Measurements from ENCODE around the gene TIAM1. TPM values are rescaled to one million over a fixed set of nuclear protein-coding genes. Genes with fewer than 3 reads are reported as not detected.

Gene TIAM1
- total RNA-seq, 1 donor from 2014 or later, result 41.3 TPM

GRCh38 chr21:31338908-31339368 is 5.1 kb downstream of the TIAM1 start:
- TF ChIP-seq CTCF (IDR thresholded peaks at IDR 0.05), result no peak
- no peak for TF ChIP-seq POLR2AphosphoS5 (IDR thresholded peaks at IDR 0.05; ENCODE audit: insufficient read depth in 1 of 2, low read depth in 1 of 2)
- no peak for TF ChIP-seq POLR2A (IDR thresholded peaks at IDR 0.05)

GRCh38 chr21:31337996-31338907 is 5.8 kb downstream of the TIAM1 start:
- no peak overlapping the region for H3K4me3 ChIP-seq

More at GRCh38 chr21:31338908-31339368, 5.1 kb downstream of the TIAM1 start:
- Histone ChIP-seq H3K4me3 (no peak overlapping the region), H3K4me1 (peaks cover 15% of the 10 kb centered on the region), H3K27ac (no peak overlapping the region), H3K36me3 (no peaks in the 10 kb centered on the region), H3K27me3 (no peaks in the 10 kb centered on the region), H3K9me3 (no peaks in the 10 kb centered on the region)
- intact Hi-C loops (cut with DNase I), result no loop called here
- no peak for DNase-seq (ENCODE audit: extremely low spot score in 2 of 2)

GRCh38 chr21:31337086-31337485 is 7.0 kb downstream of the TIAM1 start:
- Histone ChIP-seq H3K9me3 (no peaks in the 10 kb centered on the region), H3K36me3 (no peaks in the 10 kb centered on the region), H3K27ac (no peak overlapping the region), H3K27me3 (no peaks in the 10 kb centered on the region), H3K4me3 (no peak overlapping the region), H3K4me1 (peaks cover 5% of the 10 kb centered on the region)
- intact Hi-C loops (cut with DNase I), result no loop called here
- no peak for DNase-seq (ENCODE audit: extremely low spot score in 2 of 2)
- TF ChIP-seq POLR2AphosphoS5 (IDR thresholded peaks at IDR 0.05; ENCODE audit: insufficient read depth in 1 of 2, low read depth in 1 of 2) (no peak), POLR2A (IDR thresholded peaks at IDR 0.05) (no peak), CTCF (IDR thresholded peaks at IDR 0.05) (no peak)

More at GRCh38 chr21:31337996-31338907, 5.8 kb downstream of the TIAM1 start:
- intact Hi-C loops (cut with DNase I), result no loop called here
- no peak for DNase-seq (ENCODE audit: extremely low spot score in 2 of 2)
- no peaks in the 10 kb centered on the region for H3K9me3 ChIP-seq
- H3K27ac ChIP-seq, result no peak overlapping the region
- H3K4me1 ChIP-seq, result peaks cover 8% of the 10 kb centered on the region
- no peak for TF ChIP-seq POLR2A (IDR thresholded peaks at IDR 0.05)
- TF ChIP-seq CTCF (IDR thresholded peaks at IDR 0.05), result no peak
- TF ChIP-seq POLR2AphosphoS5 (IDR thresholded peaks at IDR 0.05; ENCODE audit: insufficient read depth in 1 of 2, low read depth in 1 of 2), result no peak
- H3K36me3 ChIP-seq, result no peaks in the 10 kb centered on the region
- no peaks in the 10 kb centered on the region for H3K27me3 ChIP-seq

GRCh38 chr21:31336739-31337040 is 7.4 kb downstream of the TIAM1 start:
- TF ChIP-seq POLR2AphosphoS5 (IDR thresholded peaks at IDR 0.05; ENCODE audit: insufficient read depth in 1 of 2, low read depth in 1 of 2) (no peak), CTCF (IDR thresholded peaks at IDR 0.05) (no peak), POLR2A (IDR thresholded peaks at IDR 0.05) (no peak)

More at GRCh38 chr21:31336739-31337040, 7.4 kb downstream of the TIAM1 start:
- intact Hi-C loops (cut with DNase I), result no loop called here
- DNase-seq (ENCODE audit: extremely low spot score in 2 of 2), result no peak
- Histone ChIP-seq H3K27me3 (no peaks in the 10 kb centered on the region), H3K4me3 (no peak overlapping the region), H3K36me3 (no peaks in the 10 kb centered on the region), H3K9me3 (no peaks in the 10 kb centered on the region), H3K27ac (no peak overlapping the region), H3K4me1 (peaks cover 5% of the 10 kb centered on the region)

Measured in vagina (tissue), 2 donors.